ACHN (cell line): ENCODE measurements around the gene NAA40.

Source experiments
- DNase-seq: peaks from one replicate; pipeline ENCODE4 v3.0.0-alpha.2; 2015
- in situ Hi-C: cut with HindIII; loops from 2 replicates; pipeline ENCODE4 v1.10.0; 2017; ENCODE audit warnings: low sequenced_read_pairs, low pct_ligation_motif_present, low pct_unique_long_range_greater_than_20kb

The NAA40 gene

GRCh38 chr11:63938479-63939396, at the start of gene NAA40:
NAA40 (plus strand) TSS chr11:63939002; CDS start chr11:63939097, 95 bp downstream.
- in situ Hi-C loops = no loop called here
- peak; percentile 99 for DNase-seq

- DNase-seq = no peak
- in situ Hi-C loops = no loop called here
Measured at GRCh38 chr11:63889344-63889743, 49.5 kb upstream of the NAA40 start.

- in situ Hi-C loops = no loop called here
- no peak for DNase-seq
Measured at GRCh38 chr11:63890368-63890767, 48.4 kb upstream of the NAA40 start.

DNA sequence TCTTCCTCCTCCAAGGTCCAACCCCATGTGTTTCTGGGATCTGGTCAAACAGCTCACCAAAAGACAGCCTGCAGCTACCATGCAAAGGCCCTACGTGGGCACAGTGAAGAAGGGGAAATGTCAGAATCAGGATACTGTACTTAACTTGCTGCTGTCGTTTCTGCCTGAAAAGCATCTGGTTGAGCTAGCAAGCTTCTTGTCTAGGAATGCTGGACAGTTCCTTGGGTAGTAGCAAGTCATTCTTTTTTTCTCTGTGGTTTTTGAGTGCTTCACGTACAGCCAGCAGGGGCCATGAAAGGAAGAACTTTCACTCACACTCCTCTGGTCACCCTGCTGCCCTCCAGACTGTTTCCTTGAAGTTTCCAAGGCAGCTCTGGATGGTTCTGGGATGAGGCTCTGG, 46.6 kb upstream of the NAA40 start:
- in situ Hi-C loops = no loop called here

DNA sequence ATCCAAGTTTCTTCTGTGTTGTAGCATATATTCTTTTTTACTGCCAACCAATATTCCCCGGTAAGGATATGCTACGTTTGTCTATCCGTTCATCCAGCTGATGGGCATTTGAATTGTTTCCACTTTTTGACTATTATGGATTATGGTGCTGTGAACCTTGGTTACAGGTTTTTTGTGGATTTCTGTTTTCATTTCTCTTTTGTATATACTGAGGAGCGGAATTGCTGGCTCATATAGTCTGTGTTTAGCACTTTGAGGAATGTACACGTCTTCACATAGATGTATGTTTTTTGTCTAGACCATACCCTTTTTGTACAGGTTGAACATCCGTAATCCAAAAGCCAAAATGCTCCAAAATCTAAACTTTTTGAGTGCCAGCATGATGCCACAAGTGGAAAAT, 45.4 kb upstream of the NAA40 start:
- in situ Hi-C loops = no loop called here

More for the DNA sequence above, 46.6 kb upstream of the NAA40 start:
- no peak for DNase-seq

GRCh38 chr11:63896071-63896470, 42.7 kb upstream of the NAA40 start:
- in situ Hi-C loops = no loop called here

More for the DNA sequence above, 45.4 kb upstream of the NAA40 start:
- DNase-seq = no peak

GRCh38 chr11:63897459-63898146, 41.2 kb upstream of the NAA40 start:
- no peak for DNase-seq
- in situ Hi-C loops = no loop called here

More at GRCh38 chr11:63896071-63896470, 42.7 kb upstream of the NAA40 start:
- no peak for DNase-seq

GRCh38 chr11:63901660-63902059, 37.1 kb upstream of the NAA40 start:
- peak; percentile 20 for DNase-seq
- in situ Hi-C loops = no loop called here

GRCh38 chr11:63903884-63904283, 34.9 kb upstream of the NAA40 start:
- in situ Hi-C loops = no loop called here
- no peak for DNase-seq

DNA sequence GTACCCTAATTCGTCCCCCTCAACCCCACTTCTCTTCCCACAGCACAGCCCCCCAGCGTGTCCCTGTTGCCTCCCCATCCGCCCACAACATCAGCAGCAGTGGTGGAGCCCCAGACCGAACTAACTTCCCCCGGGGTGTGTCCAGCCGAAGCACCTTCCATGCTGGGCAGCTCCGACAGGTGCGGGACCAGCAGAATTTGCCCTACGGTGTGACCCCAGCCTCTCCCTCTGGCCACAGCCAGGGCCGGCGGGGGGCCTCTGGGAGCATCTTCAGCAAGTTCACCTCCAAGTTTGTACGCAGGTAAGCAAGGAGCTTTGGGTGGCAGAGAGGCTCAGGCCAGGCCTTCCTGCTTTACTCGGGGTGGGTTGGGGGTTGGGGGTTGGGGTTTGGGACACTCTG, 34.1 kb upstream of the NAA40 start:
- DNase-seq = no peak
- in situ Hi-C loops = no loop called here

DNA sequence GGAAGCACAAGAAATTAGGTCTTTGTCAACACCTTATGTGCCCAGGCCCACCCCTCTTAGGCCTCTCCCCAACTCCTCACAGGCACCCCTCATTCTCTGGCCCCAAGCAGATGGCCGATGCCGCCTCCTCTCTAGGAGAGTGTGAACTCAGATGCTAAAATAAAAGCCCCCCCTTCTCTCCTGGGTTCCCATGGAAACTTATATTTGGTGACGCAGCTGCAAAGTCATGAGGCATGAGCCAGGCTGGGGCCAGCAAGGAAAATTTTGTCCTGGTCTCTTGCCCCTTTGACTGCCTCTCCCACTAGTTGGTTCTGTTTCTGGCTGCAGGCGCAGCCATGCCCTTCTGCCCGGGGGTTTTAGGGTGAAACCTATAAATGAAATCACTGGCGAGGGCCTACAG, 33.6 kb upstream of the NAA40 start:
- in situ Hi-C loops = no loop called here
- DNase-seq = no peak

GRCh38 chr11:63906087-63906486, 32.7 kb upstream of the NAA40 start:
- in situ Hi-C loops = no loop called here
- DNase-seq = no peak

DNA sequence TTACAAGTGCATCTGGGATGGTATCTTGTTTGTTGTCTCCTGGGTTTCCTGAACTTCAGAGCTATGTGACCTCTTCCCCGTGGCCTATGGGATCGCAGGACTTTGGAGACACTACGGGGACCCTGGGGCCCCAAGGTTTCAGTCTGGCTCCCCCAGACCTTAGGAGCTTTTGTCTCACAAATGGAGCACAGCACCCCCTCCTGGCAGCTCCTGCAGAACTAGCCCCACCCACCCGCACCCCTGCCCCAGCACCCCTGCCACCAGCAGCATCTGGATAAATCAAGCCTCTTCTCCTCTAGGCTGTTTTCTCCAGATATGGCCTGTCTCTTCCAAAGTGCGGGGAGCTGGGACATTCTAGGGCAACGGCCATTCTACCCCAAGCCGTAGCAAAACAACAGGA, 32.2 kb upstream of the NAA40 start:
- in situ Hi-C loops = no loop called here
- peak; percentile 25 for DNase-seq

DNA sequence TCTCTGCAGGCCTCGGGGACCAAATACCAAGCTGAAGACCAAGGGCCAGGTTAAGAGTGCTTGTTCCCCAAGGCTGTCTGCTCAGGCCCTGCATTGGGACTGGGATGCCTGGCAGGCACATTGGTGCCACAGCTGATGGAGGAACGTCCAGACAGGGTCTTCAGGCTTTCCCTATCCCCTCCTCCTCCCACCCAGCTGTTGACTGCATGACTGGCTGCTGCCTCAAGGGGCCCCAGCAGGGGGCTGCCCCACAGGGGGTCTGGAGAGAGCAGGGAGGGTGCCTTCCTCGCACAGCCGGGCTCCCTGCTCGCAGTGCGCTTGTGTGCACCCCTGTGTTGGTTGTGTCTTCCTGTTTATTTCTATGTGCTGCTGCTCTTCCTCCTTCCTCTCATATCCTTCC, 31.7 kb upstream of the NAA40 start:
- in situ Hi-C loops = no loop called here
- DNase-seq = no peak

DNA sequence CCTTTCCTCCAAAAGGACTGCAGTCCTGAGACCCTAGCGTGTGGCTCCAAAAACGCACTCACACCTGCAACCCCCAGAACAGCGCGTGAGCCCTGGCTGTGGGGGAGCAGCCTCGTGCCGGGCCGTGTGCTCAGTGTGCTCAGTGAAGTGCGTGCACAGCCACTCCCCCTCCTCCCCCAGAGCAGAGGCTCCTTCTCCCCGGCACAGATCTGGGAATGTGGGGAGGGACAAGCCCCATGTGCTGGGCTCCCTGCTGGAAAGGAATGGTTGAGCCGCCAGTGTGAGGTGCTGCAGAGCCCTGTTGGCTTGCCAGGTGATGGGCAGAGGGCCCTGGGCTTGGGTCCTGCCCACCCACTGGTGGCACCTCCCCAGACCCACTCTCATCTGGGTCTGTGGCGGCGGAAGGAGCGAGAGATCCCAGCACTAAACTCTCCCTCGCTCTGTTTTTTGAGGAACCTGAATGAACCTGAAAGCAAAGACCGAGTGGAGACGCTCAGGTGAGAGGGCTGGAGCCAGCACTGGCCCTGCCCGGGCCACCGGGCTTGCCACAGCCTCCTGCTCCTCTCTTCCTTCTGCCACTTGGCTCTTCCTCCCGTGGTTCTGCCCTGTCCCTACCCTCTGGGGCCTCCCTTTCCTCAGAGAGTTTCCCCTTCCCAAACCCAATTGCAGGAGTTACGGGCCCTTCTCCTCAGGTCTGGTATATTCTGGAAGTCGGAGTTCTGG, 30.8 kb upstream of the NAA40 start:
- in situ Hi-C loops = no loop called here
- DNase-seq = no peak

GRCh38 chr11:63908631-63909401, 30.0 kb upstream of the NAA40 start:
- in situ Hi-C loops = no loop called here
- no peak for DNase-seq

- DNase-seq = no peak
- in situ Hi-C loops = no loop called here
Measured at GRCh38 chr11:63909591-63910506, 29.0 kb upstream of the NAA40 start.
